Measurements from ENCODE around the gene TSPO. TPM values are rescaled to one million over a fixed set of nuclear protein-coding genes. Genes with fewer than 3 reads are reported as not detected.

TSPO gene
- total RNA-seq, 1 experiment from 2014 or later, result 144 TPM

DNA sequence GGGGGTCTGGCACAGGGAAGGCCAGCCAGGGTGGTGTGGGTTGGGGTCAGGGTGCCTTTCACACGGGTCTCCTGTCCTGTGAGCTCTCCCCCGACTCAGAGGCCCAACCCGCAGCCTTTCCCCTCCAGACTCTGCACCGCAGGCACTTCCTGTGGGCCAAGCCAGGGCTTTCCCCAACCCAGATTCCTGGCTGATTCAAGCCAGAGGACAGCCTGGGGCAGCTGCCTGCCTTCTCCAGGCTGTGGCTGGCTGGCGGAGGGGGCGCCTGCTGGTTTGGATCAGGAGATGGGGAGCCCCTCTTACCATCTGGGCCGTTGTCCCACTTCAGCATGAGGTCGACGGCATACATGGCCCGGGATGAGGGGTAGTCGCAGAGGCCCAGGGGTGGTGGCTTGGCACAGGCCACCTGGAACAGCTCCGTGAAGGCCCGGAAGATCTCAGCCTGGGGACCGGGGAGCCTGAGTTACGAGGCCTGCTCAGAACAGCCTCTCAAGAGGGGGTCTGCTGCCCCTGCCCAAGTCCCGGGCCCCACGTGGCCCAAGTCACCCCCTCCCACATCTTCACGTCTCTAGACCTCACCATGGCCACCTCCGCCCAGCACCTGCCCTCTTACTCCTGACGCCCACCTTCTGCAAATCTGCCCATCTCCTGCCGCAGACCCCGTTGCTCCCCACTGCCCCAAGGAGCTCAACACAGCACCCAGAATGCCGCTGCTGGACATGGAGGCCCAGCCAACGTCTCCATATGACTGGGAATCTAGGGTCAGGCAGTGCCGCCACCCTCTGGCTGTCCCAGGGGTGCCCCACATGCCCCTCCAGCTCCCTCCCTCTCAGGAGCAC, 17.3 kb downstream of the TSPO start:
- Histone ChIP-seq H3K27me3 (ENCODE audit: control insufficient read depth, insufficient read depth, low read length) (no peaks in the 10 kb centered on the region), H3K4me1 (ENCODE audit: control insufficient read depth, insufficient read depth, low read length) (no peaks in the 10 kb centered on the region), H3K9me3 (ENCODE audit: control insufficient read depth, insufficient read depth, low read depth, low read length) (no peaks in the 10 kb centered on the region), H3K4me3 (ENCODE audit: low read depth in 2 of 2, low read length in 2 of 2) (no peak overlapping the region), H3K36me3 (ENCODE audit: control insufficient read depth, insufficient read depth, low read length) (no peaks in the 10 kb centered on the region), H3K27ac (ENCODE audit: low read length) (no peak overlapping the region)
- TF ChIP-seq, protein P1, sequence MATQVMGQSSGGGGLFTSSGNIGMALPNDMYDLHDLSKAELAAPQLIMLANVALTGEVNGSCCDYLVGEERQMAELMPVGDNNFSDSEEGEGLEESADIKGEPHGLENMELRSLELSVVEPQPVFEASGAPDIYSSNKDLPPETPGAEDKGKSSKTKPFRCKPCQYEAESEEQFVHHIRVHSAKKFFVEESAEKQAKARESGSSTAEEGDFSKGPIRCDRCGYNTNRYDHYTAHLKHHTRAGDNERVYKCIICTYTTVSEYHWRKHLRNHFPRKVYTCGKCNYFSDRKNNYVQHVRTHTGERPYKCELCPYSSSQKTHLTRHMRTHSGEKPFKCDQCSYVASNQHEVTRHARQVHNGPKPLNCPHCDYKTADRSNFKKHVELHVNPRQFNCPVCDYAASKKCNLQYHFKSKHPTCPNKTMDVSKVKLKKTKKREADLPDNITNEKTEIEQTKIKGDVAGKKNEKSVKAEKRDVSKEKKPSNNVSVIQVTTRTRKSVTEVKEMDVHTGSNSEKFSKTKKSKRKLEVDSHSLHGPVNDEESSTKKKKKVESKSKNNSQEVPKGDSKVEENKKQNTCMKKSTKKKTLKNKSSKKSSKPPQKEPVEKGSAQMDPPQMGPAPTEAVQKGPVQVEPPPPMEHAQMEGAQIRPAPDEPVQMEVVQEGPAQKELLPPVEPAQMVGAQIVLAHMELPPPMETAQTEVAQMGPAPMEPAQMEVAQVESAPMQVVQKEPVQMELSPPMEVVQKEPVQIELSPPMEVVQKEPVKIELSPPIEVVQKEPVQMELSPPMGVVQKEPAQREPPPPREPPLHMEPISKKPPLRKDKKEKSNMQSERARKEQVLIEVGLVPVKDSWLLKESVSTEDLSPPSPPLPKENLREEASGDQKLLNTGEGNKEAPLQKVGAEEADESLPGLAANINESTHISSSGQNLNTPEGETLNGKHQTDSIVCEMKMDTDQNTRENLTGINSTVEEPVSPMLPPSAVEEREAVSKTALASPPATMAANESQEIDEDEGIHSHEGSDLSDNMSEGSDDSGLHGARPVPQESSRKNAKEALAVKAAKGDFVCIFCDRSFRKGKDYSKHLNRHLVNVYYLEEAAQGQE (IDR thresholded peaks at IDR 0.05; ENCODE audit: insufficient read depth in 1 of 2, low read depth in 2 of 2, low read length in 1 of 2), result no peak
- no peak for TF ChIP-seq POLR2AphosphoS5 (IDR thresholded peaks at IDR 0.05; ENCODE audit: low read depth, low read length)
- no peak for TF ChIP-seq TCF7L2 (IDR thresholded peaks at IDR 0.05; ENCODE audit: low read depth, low read length)
- TF ChIP-seq, protein P2, sequence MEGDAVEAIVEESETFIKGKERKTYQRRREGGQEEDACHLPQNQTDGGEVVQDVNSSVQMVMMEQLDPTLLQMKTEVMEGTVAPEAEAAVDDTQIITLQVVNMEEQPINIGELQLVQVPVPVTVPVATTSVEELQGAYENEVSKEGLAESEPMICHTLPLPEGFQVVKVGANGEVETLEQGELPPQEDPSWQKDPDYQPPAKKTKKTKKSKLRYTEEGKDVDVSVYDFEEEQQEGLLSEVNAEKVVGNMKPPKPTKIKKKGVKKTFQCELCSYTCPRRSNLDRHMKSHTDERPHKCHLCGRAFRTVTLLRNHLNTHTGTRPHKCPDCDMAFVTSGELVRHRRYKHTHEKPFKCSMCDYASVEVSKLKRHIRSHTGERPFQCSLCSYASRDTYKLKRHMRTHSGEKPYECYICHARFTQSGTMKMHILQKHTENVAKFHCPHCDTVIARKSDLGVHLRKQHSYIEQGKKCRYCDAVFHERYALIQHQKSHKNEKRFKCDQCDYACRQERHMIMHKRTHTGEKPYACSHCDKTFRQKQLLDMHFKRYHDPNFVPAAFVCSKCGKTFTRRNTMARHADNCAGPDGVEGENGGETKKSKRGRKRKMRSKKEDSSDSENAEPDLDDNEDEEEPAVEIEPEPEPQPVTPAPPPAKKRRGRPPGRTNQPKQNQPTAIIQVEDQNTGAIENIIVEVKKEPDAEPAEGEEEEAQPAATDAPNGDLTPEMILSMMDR (IDR thresholded peaks at IDR 0.05), result no peak
- TF ChIP-seq SIN3A (IDR thresholded peaks at IDR 0.05; ENCODE audit: borderline replicate concordance, insufficient read depth, low read depth, low read length), result no peak
- intact Hi-C loops (cut with micrococcal nuclease; ENCODE audit: unreplicated experiment) (no loop called here), in situ Hi-C loops (cut with HindIII; ENCODE audit: low pct_unique_long_range_greater_than_20kb, low sequenced_read_pairs) (no loop called here)
- ChIA-PET POLR2A (no interaction called here), CTCF (no interaction called here)
- DNase-seq (ENCODE audit: low read depth, low spot score) (no peak), ATAC-seq (no peak)
- BruUV-seq (replicated peaks), result no TSS peak

DNA sequence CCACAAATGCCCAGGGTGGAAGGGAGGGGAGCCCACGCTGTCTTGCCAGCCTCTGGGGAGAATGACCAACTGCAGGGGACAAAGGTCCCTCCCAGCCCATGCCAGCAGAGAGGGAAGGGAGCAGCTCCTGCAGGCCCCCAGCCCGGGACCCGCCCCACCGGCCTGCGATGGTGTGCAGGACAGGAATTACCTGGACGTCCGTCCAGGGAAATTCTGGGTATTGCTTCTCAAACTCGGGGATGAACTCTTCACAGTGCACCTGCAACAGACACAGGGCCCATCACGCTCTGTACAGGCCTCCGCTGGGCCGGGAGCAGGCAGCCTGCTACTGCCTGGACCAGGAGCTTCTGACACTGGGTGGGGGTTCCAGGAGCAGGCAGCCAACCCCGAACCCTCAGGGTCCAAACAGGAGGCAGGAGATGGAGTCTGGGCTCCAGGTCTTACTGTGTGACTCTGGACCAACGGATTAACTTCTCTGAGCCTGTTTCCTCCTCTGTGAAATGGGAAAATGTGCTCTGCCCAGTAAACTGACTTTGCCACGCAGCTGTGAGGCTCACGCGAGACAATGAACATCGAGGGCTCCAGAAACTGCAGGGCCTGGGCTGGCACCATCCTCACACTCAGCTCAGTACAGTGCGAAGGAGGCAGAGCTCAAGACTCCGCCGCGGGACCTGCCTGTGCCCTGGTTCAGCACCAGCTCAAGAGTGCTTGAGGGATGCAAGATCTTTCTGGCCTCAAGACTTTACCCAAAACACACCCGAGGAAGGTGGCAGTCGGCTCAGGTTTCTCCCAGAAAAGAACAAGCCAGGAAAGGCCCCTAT, 18.2 kb downstream of the TSPO start:
- CTCF ChIA-PET, result no interaction called here
- DNase-seq (ENCODE audit: low read depth, low spot score), result no peak
- intact Hi-C loops (cut with micrococcal nuclease; ENCODE audit: unreplicated experiment) (no loop called here), in situ Hi-C loops (cut with HindIII; ENCODE audit: low pct_unique_long_range_greater_than_20kb, low sequenced_read_pairs) (no loop called here)
- H3K4me3 ChIP-seq (ENCODE audit: low read depth in 2 of 2, low read length in 2 of 2), result no peak overlapping the region
- no peaks in the 10 kb centered on the region for H3K4me1 ChIP-seq (ENCODE audit: control insufficient read depth, insufficient read depth, low read length)
- no TSS peak for BruUV-seq (replicated peaks)
- no peak overlapping the region for H3K27ac ChIP-seq (ENCODE audit: low read length)
- ATAC-seq, result no peak
- TF ChIP-seq TCF7L2 (IDR thresholded peaks at IDR 0.05; ENCODE audit: low read depth, low read length) (no peak), POLR2AphosphoS5 (IDR thresholded peaks at IDR 0.05; ENCODE audit: low read depth, low read length) (no peak)
- POLR2A ChIA-PET, result interaction anchor here (0.5 kb wide), 1 partner anchor 154 kb away, joined by 3 read pairs; the partner anchor contains the start of gene PACSIN2
- H3K27me3 ChIP-seq (ENCODE audit: control insufficient read depth, insufficient read depth, low read length), result no peaks in the 10 kb centered on the region
- H3K9me3 ChIP-seq (ENCODE audit: control insufficient read depth, insufficient read depth, low read depth, low read length), result no peaks in the 10 kb centered on the region
- H3K36me3 ChIP-seq (ENCODE audit: control insufficient read depth, insufficient read depth, low read length), result no peaks in the 10 kb centered on the region

Measured in Panc1 (cell line).